DND-41 (cell line): ENCODE results near the gene F3.

Experiments
- ATAC-seq: fragments of 200-7000 bp; cut with Tn5 transposase; 3 replicates; pipeline ENCODE4 v1.9.1; 2021; ENCODE audit warnings: low read depth; ENCODE audit not compliant: insufficient read depth
- DNase-seq: peaks from one replicate; pipeline ENCODE4 v3.0.0-alpha.2; 2020
- H2AFZ ChIP-seq: 2 replicates; pipeline ENCODE4 v1.6.0; 2012; ENCODE audit warnings: low read depth, low read length
- H3K27ac ChIP-seq: 2 replicates; pipeline ENCODE4 v1.5.1; 2012; ENCODE audit warnings: low read length, inconsistent platforms
- H3K27me3 ChIP-seq: fragments of 200-600 bp; sonication (generic); 2 replicates; pipeline ENCODE4 v1.6.0; 2012; ENCODE audit warnings: low read length, mild to moderate bottlenecking, inconsistent platforms; ENCODE audit not compliant: insufficient read depth, poor library complexity
- H3K36me3 ChIP-seq: 2 replicates; pipeline ENCODE4 v1.5.1; 2012; ENCODE audit warnings: low read length, inconsistent platforms; ENCODE audit not compliant: insufficient read depth
- H3K4me1 ChIP-seq: 2 replicates; pipeline ENCODE4 v1.5.1; 2012; ENCODE audit warnings: mild to moderate bottlenecking, low read length; ENCODE audit not compliant: insufficient read depth
- H3K4me2 ChIP-seq: 2 replicates; pipeline ENCODE4 v1.6.0; 2012; ENCODE audit warnings: mild to moderate bottlenecking, moderate library complexity, low read length, inconsistent platforms; ENCODE audit not compliant: insufficient read depth
- H3K4me3 ChIP-seq, 2 experiments: fragments of 200-600 bp in 1 of 2; shearing (Covaris generic) in 1 of 2; 2 replicates each; pipeline ENCODE4 v1.5.1; 2012 to 2016; ENCODE audit warnings: inconsistent platforms in 2 of 2, low read length in 2 of 2, mild to moderate bottlenecking in 2 of 2, low read depth in 1 of 2, moderate library complexity in 1 of 2
- H3K79me2 ChIP-seq: 2 replicates; pipeline ENCODE4 v1.6.0; 2012; ENCODE audit warnings: low read length, inconsistent platforms; ENCODE audit not compliant: insufficient read depth
- H3K9ac ChIP-seq: 2 replicates; pipeline ENCODE4 v1.6.0; 2012; ENCODE audit warnings: low read depth, mild to moderate bottlenecking, inconsistent platforms, low read length, moderate library complexity
- H3K9me3 ChIP-seq: 2 replicates; pipeline ENCODE4 v1.5.1; 2012; ENCODE audit warnings: low read length, moderate library complexity, mild to moderate bottlenecking, inconsistent platforms; ENCODE audit not compliant: insufficient read depth, severe bottlenecking
- H4K20me1 ChIP-seq: 2 replicates; pipeline ENCODE4 v1.6.0; 2012; ENCODE audit warnings: low read length; ENCODE audit not compliant: insufficient read depth
- CTCF ChIP-seq: IDR thresholded peaks from 2 replicates; pipeline ENCODE4 v1.5.1; 2012; ENCODE audit warnings: borderline replicate concordance, low read length, moderate library complexity, mild to moderate bottlenecking; ENCODE audit not compliant: poor library complexity, severe bottlenecking; ENCODE audit errors: extremely low read depth
- EZH2 ChIP-seq: IDR thresholded peaks from 3 replicates; pipeline ENCODE4 v1.6.1; 2012; ENCODE audit warnings: borderline replicate concordance, low read depth, mild to moderate bottlenecking, moderate library complexity, low read length, inconsistent platforms; ENCODE audit not compliant: severe bottlenecking

F3 gene

GRCh38 chr1:94542088-94542870 is 720 bp upstream of the F3 start:
- H3K9ac ChIP-seq, result peak overlapping the region; percentile 67
- H2AFZ ChIP-seq, result peak overlapping the region; percentile 81
- peak overlapping the region; percentile 68 for H3K4me2 ChIP-seq
- peaks cover 40% of the 10 kb centered on the region for H3K4me1 ChIP-seq
- TF ChIP-seq EZH2 (no peak), CTCF (no peak)
- ATAC-seq, result peak; percentile 48
- peak overlapping the region; percentile 37 to 65; a peak in 3 of 4 replicates for H3K4me3 ChIP-seq
- H3K9me3 ChIP-seq, result no peaks in the 10 kb centered on the region
- H3K27me3 ChIP-seq, result no peaks in the 10 kb centered on the region
- no peaks in the 10 kb centered on the region for H3K79me2 ChIP-seq
- no peaks in the 10 kb centered on the region for H4K20me1 ChIP-seq
- H3K36me3 ChIP-seq, result no peaks in the 10 kb centered on the region
- peak overlapping the region; percentile 67 for H3K27ac ChIP-seq
- peak; percentile 17 for DNase-seq

- H3K79me2 ChIP-seq, result no peaks in the 10 kb centered on the region
- no peak overlapping the region for H3K27ac ChIP-seq
- peak overlapping the region; percentile 67; the same call in 1 of the 2 replicates for H3K9ac ChIP-seq
- H3K4me2 ChIP-seq, result peak overlapping the region; percentile 68
- TF ChIP-seq EZH2 (no peak), CTCF (no peak)
- H4K20me1 ChIP-seq, result no peaks in the 10 kb centered on the region
- H2AFZ ChIP-seq, result peak overlapping the region; percentile 76
- H3K4me3 ChIP-seq, result peak overlapping the region in 1 of 2 experiments; percentile 65; a peak in 3 of 4 replicates
- DNase-seq (no peak), ATAC-seq (no peak)
- H3K9me3 ChIP-seq, result no peaks in the 10 kb centered on the region
- H3K4me1 ChIP-seq, result peaks cover 40% of the 10 kb centered on the region
- H3K36me3 ChIP-seq, result no peaks in the 10 kb centered on the region
- no peaks in the 10 kb centered on the region for H3K27me3 ChIP-seq
Observed at GRCh38 chr1:94540440-94541245, 916 bp downstream of the F3 start.

GRCh38 chr1:94539496-94539895 is 2.1 kb downstream of the F3 start:
- no peak for DNase-seq
- H3K27ac ChIP-seq, result no peak overlapping the region
- peaks cover 40% of the 10 kb centered on the region for H3K4me1 ChIP-seq
- H3K9me3 ChIP-seq, result no peaks in the 10 kb centered on the region
- peak overlapping the region; percentile 68; the same call in 1 of the 2 replicates for H3K4me2 ChIP-seq
- TF ChIP-seq CTCF (no peak), EZH2 (no peak)
- no peaks in the 10 kb centered on the region for H3K79me2 ChIP-seq
- H4K20me1 ChIP-seq, result no peaks in the 10 kb centered on the region
- no peaks in the 10 kb centered on the region; the same call in 1 of the 2 replicates for H3K36me3 ChIP-seq
- no peak overlapping the region for H3K9ac ChIP-seq
- H2AFZ ChIP-seq, result no peak overlapping the region
- no peaks in the 10 kb centered on the region for H3K27me3 ChIP-seq
- no peak for ATAC-seq
- no peak overlapping the region for H3K4me3 ChIP-seq
